Activated CD4-positive, alpha-beta T cell treated with anti-CD3 and anti-CD28 coated beads for 4 hours (primary cell): Measurements from ENCODE around the gene GPR132.
"Not testable (repeated sequence)": the region's sequence is repeated elsewhere in the genome, so short reads cannot be mapped to it uniquely, and the experiment has no call there.

Source experiments
- DNase-seq, 2 donors: peaks; one replicate each; pipeline ENCODE4 v3.0.0-alpha.2; 2020

The GPR132 gene

DNA sequence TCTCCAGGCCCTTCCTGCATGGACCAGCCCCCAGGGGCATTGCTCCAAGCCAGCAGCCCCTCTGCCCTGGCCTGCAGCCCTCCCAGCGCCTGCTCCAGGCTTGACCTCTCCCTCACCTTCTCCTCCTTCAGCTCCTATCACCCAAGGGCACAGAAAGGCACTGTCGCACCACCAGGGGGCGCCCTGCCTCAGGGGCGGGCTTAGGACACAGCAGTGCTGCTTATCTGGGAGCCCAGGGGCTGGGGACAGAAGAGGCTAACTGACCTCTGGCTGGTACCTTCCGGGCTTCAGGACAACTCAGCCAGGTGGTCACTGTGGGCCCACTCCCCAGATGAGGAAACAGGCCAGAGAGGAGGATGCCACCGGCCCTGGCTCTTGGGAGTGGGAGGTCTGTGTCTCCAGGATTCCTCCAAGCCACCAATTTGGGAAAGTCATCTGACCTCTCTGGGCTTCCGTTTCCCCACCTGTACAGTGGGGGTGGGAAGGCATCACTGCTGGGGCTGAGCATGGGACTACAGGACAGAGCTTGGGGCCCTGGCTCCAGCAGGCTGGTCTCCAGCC, 25.3 kb upstream of the GPR132 start:
- peak; percentile 82 to 86 for DNase-seq

DNA sequence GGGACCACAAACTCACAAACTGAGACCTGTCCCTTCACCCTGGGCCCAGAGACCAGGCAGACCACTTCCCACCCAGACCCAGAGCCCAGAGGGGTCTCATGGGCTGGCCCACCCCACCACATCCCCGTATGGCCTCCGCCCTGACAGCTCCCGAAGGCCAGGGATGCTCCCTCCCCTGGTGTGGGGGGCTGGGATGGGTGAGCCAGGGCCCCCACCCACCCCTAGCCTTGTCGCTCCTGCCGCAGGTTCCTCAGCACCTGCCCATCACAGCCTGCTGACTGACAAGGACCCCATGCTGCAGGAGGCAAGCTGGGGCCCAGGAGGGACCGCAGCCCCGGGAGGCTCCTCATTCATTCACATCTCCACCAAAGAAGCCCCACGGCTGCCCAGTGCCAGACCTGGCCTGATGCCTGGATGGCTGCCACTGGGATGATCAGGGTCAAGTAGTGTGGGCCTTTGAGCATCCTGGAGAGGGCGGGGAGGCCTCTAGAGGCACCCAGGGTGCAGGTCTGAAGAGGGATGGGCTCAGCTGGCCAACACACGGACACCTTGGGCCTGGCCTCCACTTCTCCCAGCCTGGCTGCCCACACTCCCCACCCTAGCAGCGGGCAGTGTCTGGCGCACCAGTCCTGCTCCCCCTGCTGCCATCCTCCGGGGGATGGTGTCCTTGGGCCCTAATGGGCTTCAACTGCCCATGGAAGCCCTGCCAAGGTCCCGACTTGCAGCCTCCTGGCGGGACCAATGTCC, 24.7 kb upstream of the GPR132 start:
- DNase-seq, result no peak

DNA sequence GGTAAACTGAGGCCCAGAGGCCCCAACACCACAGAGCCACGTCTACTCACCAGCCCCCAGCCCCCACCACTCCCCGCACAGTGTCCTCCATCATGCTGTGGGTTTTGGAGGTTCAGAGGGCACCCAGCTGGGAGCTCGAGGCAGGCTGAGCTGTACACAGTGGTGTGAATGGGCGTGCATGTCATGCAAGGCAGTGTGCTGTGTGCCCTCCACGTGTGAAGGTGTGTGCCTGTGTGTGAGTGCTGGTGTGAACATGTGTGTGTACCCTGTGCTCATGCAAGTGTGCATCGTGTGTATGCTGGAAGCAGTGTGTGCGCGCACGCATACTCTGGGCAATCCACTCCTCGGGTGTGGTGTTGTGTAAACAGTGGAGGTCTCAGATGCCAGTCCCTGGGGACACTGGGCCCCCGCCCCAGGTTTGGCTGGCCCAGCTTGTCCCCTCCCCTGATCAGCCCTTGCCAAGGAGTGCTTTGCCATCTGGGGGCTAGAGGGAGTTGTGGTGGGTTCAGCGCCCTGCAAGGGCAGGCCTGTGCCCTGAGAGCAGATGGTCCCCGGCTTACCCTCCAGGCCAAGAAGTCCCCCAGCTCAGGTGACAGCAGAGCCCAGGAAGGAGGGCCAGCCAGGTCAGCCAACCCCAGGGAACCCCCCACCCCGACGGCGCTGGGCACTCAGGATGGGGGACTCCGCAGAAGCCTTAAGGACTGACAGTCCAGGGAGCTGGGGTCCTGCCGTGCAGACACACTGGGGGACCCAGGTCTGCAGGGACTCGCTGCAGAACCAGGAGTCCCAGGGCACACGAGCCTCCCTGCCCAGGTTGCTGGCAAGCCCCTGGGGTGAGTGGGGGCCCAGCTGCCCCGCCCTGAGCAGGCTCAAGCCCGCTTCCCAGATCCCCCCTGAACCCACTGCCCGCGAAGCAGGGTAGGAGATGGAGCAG, 23.8 kb upstream of the GPR132 start:
- DNase-seq, result no peak

DNA sequence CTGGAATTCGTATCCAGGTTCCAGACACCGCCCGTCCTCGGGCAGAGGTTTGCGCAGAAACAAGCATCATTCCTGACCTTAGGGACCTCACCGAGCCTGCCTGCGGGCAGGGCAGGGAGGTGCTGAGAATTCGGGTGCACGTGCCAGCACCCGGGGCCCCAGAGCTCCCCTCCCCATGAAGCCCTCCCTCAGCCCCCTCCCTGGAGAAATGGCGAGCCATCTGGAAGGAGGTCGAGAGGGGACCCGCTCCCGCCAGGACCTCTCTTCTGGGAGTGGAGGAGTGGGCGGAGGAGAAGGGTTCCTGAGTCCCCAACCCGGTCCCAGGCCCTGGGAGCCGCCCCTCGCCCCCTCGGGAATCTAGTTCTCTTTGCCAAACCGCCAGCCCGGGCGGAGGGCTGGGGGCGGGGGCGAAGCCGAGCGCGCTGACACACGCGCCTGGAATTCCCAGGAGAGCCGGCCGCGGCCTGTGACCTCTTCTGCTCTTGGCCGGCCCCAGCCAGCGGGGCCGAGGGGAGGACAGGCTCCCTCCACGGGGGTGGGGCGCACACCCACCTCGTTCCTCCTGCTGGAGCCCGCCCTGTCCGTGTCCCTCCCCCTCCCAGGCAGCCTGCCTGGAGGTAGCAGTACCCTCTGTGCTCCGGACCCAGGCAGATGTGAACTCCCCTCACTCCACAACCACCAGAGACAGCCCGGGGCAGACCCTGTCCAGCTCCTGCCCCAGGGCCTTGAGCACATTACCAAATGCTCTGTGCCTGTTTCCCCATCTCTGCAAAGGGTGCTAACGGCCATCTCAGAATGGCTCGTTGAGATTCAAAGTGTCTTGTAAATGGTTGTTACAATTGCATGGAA, 23.0 kb upstream of the GPR132 start:
- DNase-seq, result no peak

DNA sequence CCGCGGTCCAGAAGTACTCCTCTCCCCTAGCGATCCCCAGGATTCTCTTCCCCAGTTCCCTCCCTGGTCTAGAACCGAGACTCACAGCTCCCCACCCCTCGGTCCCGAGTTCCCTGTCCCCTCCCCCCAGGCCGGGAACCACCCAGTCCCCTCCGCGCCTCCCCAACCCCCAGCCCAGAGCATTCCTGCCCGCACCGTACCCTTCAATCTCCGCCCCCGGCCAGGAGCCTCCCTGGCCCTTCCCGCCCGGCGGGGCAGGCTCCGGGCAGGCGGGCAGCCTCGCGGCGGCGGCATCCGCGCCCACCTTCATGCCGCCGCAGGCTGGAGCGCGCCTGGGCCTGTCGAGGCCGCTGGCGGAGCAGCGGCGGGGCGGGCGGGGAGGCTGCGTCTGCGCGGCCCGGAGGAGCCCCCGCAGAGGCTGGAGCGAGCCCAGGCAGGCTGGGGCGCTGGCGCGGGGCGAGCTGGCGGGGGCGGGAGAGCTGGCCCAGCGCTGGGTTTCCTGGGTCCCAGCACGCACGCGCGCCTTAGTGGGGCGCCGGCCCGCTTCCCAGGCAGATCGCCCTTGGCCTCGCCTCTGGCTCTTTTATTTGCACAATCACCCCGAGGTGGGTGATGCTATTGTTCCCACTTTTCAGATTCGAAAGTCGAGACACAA, 22.2 kb upstream of the GPR132 start:
- DNase-seq, result no peak

DNA sequence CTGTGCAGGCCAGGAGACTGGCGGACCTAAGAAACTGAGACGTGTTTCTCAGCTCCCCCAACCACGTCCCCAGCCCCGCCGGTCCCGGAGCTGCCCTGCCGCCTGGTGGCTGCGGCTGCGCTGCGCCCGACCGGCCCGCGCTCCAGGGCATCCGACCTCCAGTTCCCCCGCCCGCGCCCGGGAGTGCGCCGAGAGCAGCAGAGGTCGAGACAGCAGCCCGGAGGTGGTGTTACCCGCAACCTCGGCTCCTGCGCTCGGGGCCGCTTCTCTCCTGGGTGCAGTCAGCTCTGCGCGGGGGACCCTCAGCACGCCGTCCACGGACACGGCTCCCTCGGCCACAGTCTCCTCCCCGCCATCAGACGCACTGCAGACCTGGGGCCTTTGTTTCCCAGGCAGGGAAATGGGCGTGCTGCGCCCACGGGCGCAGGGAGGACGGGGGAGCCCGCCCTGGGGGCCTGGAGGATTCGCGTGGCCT, 21.6 kb upstream of the GPR132 start:
- peak; percentile 82 to 85 for DNase-seq

DNA sequence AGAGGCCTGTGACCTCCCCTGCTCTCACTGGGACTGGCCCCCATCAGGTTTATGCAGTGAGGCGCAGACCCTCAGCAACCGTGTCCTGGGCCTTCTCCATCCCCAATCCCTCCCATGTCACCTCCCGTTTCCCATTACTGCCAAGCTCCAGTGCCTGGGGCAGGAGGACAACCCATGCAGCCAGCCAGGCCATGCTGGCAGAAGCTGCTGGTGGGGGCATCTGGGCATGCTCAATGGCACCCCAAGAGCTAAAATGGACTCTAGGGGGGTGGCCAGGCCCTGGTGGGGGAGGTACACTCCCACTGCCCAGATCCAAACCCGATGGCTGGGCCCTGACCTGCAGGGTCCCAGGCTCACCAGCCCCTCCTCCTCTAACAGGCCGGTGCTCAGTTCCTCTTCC, 20.5 kb upstream of the GPR132 start:
- no peak for DNase-seq

DNA sequence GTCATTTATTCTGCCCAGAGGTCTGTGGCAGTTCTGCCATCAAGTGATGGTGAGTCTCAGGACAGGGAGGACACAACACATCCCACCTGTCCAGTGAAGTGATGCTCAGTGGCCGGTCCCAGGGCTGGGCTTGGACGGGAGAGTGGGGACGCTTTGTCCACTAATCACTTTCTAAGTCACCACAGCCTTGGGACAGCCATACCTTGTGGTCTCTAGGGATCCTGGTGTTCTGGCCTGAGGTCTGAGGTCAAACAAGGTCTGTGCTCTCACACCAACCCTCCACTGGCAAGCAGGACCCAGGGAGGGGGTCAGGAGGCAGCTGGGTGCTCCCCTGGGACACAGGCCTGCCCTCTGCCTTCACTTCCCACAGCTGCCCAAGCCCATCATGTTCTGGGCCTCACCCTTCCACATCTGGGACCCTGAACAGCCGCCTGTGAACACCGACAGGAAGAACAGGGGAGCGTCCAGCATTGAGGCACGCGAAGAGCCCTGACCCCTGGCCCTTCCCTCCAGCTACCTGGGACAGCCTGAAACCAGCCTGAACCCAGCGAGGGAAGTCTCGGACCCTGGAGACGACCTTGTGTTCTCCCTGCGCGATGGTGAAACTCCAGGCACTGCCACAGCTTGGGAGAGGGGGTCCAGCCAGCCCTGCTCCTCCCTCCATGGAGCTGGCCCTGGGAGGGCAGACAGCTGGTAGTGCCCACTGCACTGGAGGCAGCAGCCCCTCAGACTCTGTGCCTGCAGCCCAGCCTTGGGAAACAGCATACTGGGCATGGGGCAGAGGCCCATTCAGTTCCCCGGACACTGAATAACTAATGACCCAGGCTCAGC, 19.7 kb upstream of the GPR132 start:
- no peak for DNase-seq

DNA sequence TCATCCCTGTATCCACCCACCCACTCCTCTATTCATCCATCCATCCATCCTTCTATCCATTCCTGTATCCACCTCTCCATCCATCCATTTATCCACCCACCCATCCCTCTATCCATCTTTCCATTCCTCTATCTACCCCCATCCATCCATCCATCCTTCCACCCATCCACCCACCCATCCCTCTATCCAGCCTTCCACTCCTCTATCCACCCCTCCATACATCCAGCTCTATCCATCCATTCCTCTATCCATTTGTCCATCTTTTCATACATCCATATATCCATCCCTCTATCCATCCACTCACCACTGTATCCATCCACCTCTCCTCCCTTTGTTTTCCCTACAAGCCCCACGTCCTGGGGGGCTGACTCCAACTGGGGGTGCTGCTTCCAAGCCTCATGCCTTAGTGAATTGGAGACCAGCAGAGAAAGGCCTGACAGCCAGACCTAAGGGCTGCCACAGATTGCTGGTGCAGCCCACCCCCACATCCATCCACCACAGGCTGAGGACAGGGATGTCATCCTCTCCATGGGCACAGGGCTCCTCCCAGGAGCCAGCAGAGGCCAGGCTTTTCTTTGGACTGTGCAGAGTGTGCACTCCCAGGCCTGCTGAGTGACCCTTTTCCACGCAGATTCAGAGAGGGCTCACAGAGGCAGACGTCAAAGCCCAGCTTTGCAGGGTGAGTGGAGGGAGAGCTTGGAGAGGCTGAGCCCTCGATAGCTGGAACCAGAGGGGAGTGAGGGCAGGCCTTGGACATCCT, 18.9 kb upstream of the GPR132 start:
- DNase-seq, result no peak

DNA sequence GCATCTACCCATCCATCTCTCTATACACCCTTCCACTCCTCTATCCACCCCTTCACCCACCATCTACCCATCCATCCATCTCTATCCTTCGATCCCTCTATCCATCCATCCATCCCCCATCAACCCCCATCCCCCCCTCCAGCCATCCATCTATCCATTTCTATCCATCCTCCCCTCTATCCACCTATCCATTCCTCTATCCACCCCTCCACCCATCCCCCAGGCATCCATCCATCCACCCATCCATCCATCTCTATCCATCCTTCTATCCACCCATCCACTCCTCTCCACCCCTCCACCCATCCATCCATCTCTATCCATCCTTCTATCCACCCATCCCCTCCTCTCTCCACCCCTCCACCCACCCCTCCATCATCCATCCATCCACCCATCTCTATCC, 17.5 kb upstream of the GPR132 start:
- DNase-seq, result no peak

DNA sequence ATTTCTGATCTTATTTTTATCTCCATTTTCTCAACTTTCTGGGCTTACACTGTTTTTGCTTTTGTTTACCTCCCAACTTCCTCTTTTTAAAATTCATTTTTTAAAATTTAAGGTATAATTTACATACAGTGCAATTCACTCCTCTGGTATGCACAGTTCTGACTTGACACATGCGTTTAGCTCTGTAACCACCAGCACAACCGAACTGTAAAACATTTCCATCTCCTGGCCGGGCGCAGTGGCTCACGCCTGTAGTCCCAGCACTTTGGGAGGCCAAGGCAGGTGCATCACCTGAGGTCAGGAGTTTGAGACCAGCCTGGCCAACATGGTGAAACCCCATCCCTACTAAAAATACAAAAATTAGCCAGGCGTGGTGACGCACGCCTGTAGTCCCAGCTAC, 16.2 kb upstream of the GPR132 start:
- DNase-seq, result not testable (repeated sequence)

DNA sequence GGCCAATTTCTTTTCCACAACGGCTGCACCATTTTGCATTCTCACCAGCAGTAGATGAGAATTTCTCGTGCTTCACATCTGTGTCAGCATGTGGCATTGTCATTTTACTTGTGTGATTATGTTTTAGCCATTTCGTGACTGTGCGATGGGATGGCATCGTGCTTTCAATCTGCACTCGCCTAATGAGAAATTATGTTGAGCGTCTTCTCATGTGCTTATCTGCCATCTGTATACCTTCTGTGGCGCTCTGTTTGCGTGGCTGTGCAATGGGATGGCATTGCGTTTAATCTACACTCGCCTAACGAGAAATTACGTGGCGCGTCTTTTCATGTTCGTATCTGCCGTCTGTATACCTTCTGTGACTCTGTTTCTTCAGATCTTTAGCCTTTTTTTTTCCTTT, 14.9 kb upstream of the GPR132 start:
- DNase-seq, result no peak

DNA sequence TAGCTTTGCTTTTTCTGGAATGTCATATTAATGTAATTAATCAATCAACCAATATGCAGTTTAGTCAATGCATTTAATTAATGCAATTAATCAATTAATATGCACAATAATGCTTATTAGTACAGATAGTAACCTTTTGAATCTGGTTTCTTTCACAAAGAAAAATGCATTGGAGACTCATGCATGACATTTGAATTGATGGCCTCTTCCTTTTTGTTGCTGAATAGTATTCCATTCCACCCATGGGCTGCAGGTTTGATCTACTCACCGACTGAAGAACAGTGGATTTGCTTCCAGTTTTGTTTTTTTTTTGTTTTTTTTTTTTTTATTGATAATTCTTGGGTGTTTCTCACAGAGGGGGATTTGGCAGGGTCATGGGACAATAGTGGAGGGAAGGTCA, 13.1 kb upstream of the GPR132 start:
- DNase-seq, result no peak

DNA sequence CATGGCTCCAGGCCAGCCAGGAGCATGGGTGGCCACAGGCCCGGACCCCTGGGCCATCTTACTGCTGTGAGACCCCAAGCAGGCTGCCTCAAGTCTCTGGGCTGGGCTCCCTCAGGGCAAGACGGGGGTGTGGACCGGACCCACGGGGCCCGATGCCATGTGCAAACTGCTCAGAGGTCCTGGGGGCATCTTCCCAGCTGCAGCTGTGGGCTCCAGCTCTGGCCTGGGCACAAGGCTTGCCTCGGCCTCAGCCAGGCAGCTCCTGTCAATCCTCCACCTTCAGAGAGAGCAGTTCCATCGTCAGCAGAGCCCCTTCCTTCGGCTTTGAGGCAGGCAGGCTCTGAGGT, 12.4 kb upstream of the GPR132 start:
- DNase-seq, result no peak

DNA sequence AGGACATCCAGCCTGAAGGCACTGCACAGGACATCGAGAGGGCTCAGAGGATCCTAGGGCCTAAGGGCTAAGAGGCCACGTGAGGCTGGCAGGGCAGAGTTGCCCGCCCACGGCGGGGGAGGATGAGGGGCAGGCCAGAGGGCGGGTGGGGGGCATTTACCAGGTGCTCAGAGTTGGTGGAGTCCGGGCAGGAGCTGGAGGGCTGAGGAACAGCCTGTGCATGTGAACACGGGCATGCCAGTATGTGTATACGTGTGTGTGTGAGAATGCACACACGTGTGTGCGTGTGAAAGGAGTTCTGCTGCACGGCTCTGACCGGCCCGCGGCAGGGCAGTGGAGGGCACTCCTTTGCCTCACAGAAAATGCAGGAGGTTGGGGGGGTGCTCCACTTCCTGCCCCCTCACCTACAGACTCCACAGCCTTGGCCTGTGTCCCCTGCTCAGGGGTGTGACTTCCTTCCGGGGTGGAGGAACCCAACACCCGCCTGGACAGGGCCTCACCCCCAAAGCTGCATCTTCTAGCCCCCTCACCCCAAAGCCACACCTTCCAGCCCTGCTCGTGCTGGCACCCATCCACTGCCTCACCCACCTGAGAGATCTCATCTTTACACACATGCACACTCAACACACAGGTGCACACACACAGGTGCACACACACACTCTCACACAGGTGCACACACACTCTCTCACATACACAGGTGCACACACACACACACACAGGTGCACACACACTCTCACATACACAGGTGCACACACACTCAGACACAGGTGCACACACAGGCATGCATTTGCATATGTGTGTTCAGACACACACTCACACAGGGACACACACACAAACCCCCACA, 11.8 kb upstream of the GPR132 start:
- no peak for DNase-seq

DNA sequence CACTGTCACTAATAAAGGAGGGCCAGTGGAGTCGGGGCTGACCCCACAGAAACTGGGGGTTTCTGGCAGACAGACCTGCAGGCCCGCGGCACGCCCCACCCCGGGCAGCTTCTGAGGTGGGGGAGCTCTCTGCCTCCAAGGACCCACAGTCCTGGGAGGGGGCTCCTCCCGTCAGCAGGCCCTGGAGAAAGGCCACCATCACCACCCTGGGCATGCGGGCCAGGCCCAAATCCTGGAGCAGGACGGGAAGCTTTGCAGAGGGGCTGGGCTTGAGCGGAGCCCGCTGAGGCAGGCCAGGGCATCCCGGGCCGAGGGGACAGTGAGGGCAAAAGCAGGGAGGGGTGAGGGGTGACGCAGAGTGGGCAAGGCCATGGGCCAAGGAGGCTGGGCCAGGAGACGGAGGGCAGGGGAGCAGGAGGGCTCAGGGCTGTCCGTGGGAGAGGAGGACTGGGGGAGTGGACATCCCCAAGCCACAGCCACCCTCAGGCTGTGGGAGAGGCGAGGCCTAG, 11.1 kb upstream of the GPR132 start:
- DNase-seq, result no peak

DNA sequence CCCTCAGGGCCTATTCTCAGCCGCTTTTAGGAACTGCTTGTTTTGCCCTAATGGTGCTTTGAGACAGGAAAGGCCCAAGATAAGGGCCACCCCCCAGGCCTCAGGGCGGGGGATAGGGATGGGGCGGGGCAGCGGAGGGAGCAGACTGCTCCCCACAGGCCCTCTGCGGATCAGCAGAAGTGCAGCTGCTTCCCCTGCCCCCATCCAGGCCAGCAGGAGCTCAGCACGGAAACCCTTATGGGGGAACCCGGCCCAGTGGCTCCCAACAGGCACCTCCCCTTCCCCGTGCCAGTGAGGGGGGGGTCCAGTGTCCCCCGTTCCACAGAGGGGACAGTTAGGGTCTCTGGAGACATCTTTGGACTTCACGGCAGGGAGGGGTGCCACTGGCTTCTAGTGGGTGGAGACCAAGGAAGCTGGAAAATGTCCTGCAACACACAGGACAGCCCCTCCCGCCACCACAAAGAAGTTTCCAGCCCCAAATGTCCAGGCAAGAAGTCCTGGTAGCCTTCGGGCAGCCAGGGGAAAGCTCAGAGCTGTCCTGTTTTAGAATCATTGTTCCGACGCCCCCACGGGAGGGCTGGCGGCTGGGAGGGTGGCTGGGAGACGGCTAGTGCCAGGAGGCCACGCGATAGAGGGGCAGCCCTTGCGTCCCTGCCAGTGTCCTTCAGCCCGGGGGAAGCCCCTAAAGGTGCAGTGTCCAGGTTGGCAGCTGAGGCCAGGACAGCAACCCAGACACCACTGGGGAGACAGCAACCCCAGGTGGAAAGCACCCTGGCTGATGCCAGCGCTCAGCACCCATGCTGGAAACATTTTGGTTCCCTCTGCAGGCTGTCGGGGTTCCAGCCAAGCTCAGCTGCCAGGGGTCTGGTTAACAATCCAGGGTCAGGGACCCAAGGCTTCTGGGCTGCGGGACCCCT, 10.4 kb upstream of the GPR132 start:
- DNase-seq, result no peak

DNA sequence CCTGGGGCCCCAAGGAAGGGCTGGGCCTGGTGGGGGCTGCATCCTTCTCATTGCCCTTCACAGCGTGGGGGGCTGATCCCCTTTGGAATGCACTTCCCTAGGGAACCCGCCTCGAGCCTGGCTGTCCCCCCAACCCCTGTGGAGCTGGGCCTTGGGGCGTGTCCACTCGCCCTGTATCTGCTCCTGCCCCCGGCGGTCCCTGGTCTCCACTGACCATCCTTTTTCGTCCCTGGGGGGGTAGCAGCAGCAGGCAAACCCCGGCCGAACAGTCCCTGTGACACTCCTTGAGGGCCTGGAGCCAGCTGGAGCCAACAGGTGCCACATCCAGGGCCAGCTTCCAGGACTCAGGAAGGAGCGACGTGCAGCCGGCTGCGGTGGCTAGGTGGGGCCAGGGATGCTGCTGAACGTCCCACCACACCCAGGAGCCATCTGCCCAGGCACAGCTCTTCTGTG, 9.4 kb upstream of the GPR132 start:
- no peak for DNase-seq
